PC-9 (cell line): ENCODE measurements around the gene KRTAP10-11. TPM values are rescaled to one million over a fixed set of nuclear protein-coding genes. Genes with fewer than 3 reads are reported as not detected.
"Not testable (repeated sequence)": the region's sequence is repeated elsewhere in the genome, so short reads cannot be mapped to it uniquely, and the experiment has no call there.

Experiments
- BruUV-seq: library from RNA; stranded (reverse); fragments of 400-500 nt; replicated peaks from 2 replicates; lab custom pipeline; 2021; lab: Mats Ljungman, UMichigan
- CTCF ChIA-PET: fragments of 300-600 bp; sonication (Branson Sonifier 250); formaldehyde crosslinking; loops from one replicate; lab custom pipeline; 2022; ENCODE audit warnings: antibody characterized with exemption; lab: Charles Lee
- POLR2A ChIA-PET: fragments of 300-600 bp; sonication (Branson Sonifier 250); formaldehyde crosslinking; loops from one replicate; lab custom pipeline; 2022; ENCODE audit warnings: antibody characterized with exemption; ENCODE audit not compliant: unreplicated experiment; lab: Charles Lee
- DNase-seq, 2 experiments: peaks; one replicate each; pipeline versions ENCODE4 v3.0.0 to v3.0.0-alpha.2; 2015 to 2022; ENCODE audit warnings: mixed read lengths in 1 of 2
- H2AFZ ChIP-seq: fragments of 200-600 bp; sonication (generic); 2 replicates; pipeline ENCODE4 v1.8.1; 2017; ENCODE audit warnings: antibody characterized with exemption
- H3F3A ChIP-seq: fragments of 200-600 bp; sonication (generic); 2 replicates; pipeline ENCODE4 v1.8.1; 2017; ENCODE audit warnings: antibody characterized with exemption, mild to moderate bottlenecking, low read depth; ENCODE audit not compliant: insufficient read depth
- H3K27ac ChIP-seq: fragments of 200-600 bp; sonication (generic); 2 replicates; pipeline ENCODE4 v1.6.1; 2016; ENCODE audit warnings: mixed run types
- H3K27me3 ChIP-seq: fragments of 200-600 bp; sonication (generic); 2 replicates; pipeline ENCODE4 v1.6.1; 2016; ENCODE audit warnings: low read depth, mixed run types; ENCODE audit not compliant: insufficient read depth
- H3K36me3 ChIP-seq: fragments of 200-600 bp; sonication (generic); 2 replicates; pipeline ENCODE4 v1.6.1; 2016; ENCODE audit warnings: low read depth, mixed run types
- H3K4me1 ChIP-seq: fragments of 200-600 bp; sonication (generic); replicated peaks from 2 replicates; pipeline ENCODE4 v1.6.1; 2016; ENCODE audit warnings: mixed run types; ENCODE audit not compliant: insufficient read depth
- H3K4me2 ChIP-seq: fragments of 200-600 bp; sonication (generic); 2 replicates; pipeline ENCODE4 v1.6.1; 2017; ENCODE audit warnings: mixed run types
- H3K4me3 ChIP-seq: fragments of 200-600 bp; sonication (generic); 2 replicates; pipeline ENCODE4 v1.6.1; 2016; ENCODE audit warnings: mixed run types
- H3K79me2 ChIP-seq: fragments of 200-600 bp; sonication (generic); 2 replicates; pipeline ENCODE4 v1.6.1; 2017; ENCODE audit warnings: low read depth, mixed run types
- H3K9me2 ChIP-seq: fragments of 200-600 bp; sonication (generic); 2 replicates; pipeline ENCODE4 v1.8.1; 2017; ENCODE audit warnings: mild to moderate bottlenecking; ENCODE audit not compliant: insufficient read depth
- H3K9me3 ChIP-seq: fragments of 200-600 bp; sonication (generic); 2 replicates; pipeline ENCODE4 v1.8.1; 2016; ENCODE audit warnings: low read depth; ENCODE audit not compliant: insufficient read depth
- H4K20me1 ChIP-seq: fragments of 200-600 bp; sonication (generic); 2 replicates; pipeline ENCODE4 v1.8.1; 2017; ENCODE audit not compliant: insufficient read depth
- EZH2 ChIP-seq: fragments of 200-600 bp; sonication (generic); IDR thresholded peaks from 2 replicates; pipeline ENCODE4 v1.8.0; 2017; ENCODE audit warnings: antibody characterized with exemption, low read depth
- intact Hi-C: fragments of 100-400 bp; cut with micrococcal nuclease; formaldehyde crosslinking; loops from one replicate; pipeline ENCODE4 v1.10.0; 2022; ENCODE audit not compliant: unreplicated experiment
- total RNA-seq: library from RNA; stranded (reverse); gene quantifications from 2 replicates; pipeline ENCODE4 v1.2.3, GENCODE V29; 2021
- TF ChIP-seq, protein P1 (sequence below): fragments of 200-600 bp; sonication (generic); conservative IDR thresholded peaks from 2 replicates; pipeline ENCODE4 v1.6.1; 2017; ENCODE audit warnings: mixed run types, antibody characterized with exemption, mild to moderate bottlenecking, moderate library complexity

Gene KRTAP10-11
- total RNA-seq, 1 experiment from 2014 or later: not detected

DNA sequence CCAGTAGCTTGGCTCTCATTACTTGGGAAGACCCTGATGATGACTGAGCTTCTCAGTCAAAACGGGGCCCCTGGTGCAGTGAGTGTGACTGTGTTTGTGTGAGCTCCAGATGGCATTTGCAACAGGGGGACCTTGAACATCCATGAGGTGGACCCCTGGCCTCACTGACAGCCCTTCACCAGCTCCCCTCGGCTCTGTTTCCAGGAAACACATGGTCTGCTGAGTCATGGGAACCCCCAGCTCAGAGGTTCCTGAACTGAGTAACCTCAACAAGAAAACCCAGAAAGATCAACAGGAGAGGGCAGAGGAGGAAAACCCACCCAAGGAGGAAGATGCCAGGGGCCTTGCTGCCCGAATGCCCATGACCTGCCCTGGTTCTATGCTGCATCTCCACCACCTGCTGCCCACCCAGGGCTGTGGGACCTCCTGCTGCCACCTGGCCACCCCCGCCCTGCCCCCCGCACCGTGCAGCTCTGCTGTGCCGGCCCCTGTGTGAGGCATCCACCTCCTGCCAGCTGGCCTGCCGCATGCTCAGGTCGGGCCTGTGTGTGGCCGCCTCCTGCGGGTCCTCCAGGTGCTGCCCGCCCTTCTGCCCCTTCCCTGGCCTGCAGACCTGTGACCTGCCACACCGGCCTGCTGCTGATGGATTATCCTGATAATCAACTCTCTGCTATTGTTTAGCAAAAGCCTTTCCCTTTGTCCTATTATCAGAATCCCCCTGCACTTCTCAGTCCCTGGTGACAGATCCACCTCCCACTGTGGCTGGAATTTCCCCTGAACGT lies 40.0 kb downstream of the KRTAP10-11 start:
- Histone ChIP-seq H3K4me2 (no peak overlapping the region), H2AFZ (no peak overlapping the region), H3K4me1 (no peaks in the 10 kb centered on the region), H4K20me1 (no peaks in the 10 kb centered on the region), H3K27me3 (peaks cover 92% of the 10 kb centered on the region), H3K27ac (no peak overlapping the region), H3K4me3 (no peak overlapping the region), H3K9me2 (no peaks in the 10 kb centered on the region), H3K9me3 (no peaks in the 10 kb centered on the region), H3K79me2 (no peaks in the 10 kb centered on the region), H3K36me3 (no peaks in the 10 kb centered on the region), H3F3A (no peaks in the 10 kb centered on the region)
- no TSS peak for BruUV-seq
- TF ChIP-seq EZH2: no peak
- TF ChIP-seq, protein P1, sequence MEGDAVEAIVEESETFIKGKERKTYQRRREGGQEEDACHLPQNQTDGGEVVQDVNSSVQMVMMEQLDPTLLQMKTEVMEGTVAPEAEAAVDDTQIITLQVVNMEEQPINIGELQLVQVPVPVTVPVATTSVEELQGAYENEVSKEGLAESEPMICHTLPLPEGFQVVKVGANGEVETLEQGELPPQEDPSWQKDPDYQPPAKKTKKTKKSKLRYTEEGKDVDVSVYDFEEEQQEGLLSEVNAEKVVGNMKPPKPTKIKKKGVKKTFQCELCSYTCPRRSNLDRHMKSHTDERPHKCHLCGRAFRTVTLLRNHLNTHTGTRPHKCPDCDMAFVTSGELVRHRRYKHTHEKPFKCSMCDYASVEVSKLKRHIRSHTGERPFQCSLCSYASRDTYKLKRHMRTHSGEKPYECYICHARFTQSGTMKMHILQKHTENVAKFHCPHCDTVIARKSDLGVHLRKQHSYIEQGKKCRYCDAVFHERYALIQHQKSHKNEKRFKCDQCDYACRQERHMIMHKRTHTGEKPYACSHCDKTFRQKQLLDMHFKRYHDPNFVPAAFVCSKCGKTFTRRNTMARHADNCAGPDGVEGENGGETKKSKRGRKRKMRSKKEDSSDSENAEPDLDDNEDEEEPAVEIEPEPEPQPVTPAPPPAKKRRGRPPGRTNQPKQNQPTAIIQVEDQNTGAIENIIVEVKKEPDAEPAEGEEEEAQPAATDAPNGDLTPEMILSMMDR: no peak
- no peak for DNase-seq
- CTCF ChIA-PET: no interaction called here
- POLR2A ChIA-PET: no interaction called here
- intact Hi-C loops: no loop called here

DNA sequence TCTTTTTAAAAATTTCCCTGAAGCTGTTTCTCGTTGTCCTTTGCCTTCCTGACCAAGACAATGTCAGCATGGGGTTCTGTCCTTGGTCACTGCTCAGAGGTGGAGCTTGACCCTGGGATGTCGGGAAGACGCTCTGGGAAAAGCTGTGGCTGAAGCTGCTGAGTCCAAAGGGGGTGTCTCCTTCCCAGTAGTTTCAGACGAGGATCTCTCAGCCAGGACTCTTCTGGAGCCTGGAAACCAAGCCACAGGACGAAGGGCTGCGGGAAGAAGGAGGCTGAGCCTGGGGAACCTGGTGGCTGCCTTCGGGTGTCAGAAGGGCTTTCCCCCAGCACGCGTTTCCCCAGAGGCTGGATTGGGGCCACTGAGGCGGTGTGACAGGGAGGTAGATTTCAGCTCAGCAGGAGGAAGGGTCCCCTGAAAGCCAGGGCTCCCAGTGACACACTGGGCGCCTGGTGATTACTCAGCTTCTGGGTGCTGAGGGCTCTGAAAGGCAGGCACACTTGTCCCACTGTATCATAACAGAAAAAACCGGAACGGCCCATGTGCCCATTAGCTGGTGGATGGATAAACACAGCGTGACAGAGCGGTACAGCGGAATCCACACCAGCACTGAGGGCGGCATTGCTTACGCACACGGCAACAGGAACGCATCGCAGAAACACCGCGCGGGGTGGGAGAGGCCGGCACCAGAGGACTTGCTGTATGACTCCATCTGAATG lies 40.8 kb downstream of the KRTAP10-11 start:
- Histone ChIP-seq H2AFZ (no peak overlapping the region), H3F3A (no peaks in the 10 kb centered on the region), H3K4me3 (no peak overlapping the region), H3K9me3 (no peaks in the 10 kb centered on the region), H4K20me1 (no peaks in the 10 kb centered on the region), H3K36me3 (no peaks in the 10 kb centered on the region), H3K27ac (no peak overlapping the region), H3K79me2 (no peaks in the 10 kb centered on the region), H3K4me2 (no peak overlapping the region), H3K9me2 (no peaks in the 10 kb centered on the region), H3K4me1 (no peaks in the 10 kb centered on the region), H3K27me3 (peaks cover 92% of the 10 kb centered on the region)
- no peak for DNase-seq
- ChIA-PET POLR2A (no interaction called here), CTCF (no interaction called here)
- TF ChIP-seq, protein P1: no peak
- TF ChIP-seq EZH2: no peak
- BruUV-seq: no TSS peak
- intact Hi-C loops: no loop called here

DNA sequence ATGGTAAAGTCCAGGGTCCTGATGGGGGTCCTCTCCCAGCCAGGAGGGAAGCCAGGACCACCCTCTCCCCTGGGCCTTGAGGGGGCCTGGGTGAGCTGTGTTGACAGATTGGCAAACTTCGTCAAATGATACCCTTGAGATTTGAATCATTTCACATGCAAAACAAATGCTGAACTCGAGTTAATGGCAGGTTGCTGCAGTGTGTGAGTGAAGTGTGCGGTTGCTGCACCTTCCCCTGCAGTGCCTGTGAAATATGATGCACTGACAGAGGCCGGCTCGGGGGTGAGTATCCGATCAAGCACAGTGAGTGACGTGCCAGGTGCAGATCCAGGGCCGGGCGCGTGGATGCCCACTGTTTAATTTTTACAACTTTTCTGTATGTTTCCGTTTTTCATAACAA lies 41.5 kb downstream of the KRTAP10-11 start:
- no TSS peak for BruUV-seq
- no peaks in the 10 kb centered on the region for H3K9me3 ChIP-seq
- TF ChIP-seq EZH2: no peak
- TF ChIP-seq, protein P1: no peak

DNA sequence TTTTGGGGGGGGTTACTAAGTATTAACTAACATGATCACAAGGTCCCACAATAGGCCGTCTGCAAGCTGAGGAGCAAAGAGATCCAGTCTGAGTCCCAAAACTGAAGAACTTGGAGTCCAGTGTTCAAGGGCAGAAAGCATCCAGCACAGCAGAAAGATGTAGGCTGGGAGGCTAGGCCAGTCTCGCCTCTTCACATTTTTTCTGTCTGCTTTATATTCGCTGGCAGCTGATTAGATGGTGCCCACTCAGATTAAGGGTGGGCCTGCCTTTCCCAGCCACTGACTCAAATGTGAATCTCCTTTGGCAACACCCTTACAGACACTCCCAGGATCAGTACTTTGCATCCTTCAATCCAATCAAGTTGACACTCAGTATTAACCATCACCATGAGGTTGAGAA lies 43.5 kb downstream of the KRTAP10-11 start:
- H3K79me2 ChIP-seq, H3K9me2 ChIP-seq, BruUV-seq, H3F3A ChIP-seq, H3K27ac ChIP-seq, CTCF ChIA-PET, H3K36me3 ChIP-seq, H3K4me1 ChIP-seq, H2AFZ ChIP-seq, H4K20me1 ChIP-seq, H3K4me2 ChIP-seq, DNase-seq, intact Hi-C loops, H3K9me3 ChIP-seq, H3K4me3 ChIP-seq, POLR2A ChIA-PET: not testable (repeated sequence)
- H3K27me3 ChIP-seq: peaks cover 69% of the 10 kb centered on the region

More for the DNA sequence above, 41.5 kb downstream of the KRTAP10-11 start:
- no peaks in the 10 kb centered on the region for H3K9me2 ChIP-seq
- H3K4me2 ChIP-seq: no peak overlapping the region
- H3K27me3 ChIP-seq: peaks cover 89% of the 10 kb centered on the region
- no peaks in the 10 kb centered on the region for H3F3A ChIP-seq
- no peaks in the 10 kb centered on the region for H4K20me1 ChIP-seq
- POLR2A ChIA-PET: no interaction called here
- no peaks in the 10 kb centered on the region for H3K36me3 ChIP-seq
- intact Hi-C loops: no loop called here
- H3K79me2 ChIP-seq: no peaks in the 10 kb centered on the region
- no peak overlapping the region for H3K27ac ChIP-seq
- CTCF ChIA-PET: no interaction called here
- no peak for DNase-seq
- no peak overlapping the region for H3K4me3 ChIP-seq
- no peaks in the 10 kb centered on the region for H3K4me1 ChIP-seq
- no peak overlapping the region for H2AFZ ChIP-seq
